Brain microvascular endothelial cell (primary cell): ENCODE data around the gene PNPLA6.
A peak's percentile ranks its signal among the peaks of the same experiment; 100 is the strongest.

Experiments
- DNase-seq: peaks from one replicate; pipeline ENCODE4 v3.0.0-alpha.2; 2020
- H3K27ac ChIP-seq: fragments of 250-450 bp; sonication (Bioruptor Pico); 2 replicates; pipeline ENCODE4 v1.5.1; 2020; ENCODE audit warnings: mild to moderate bottlenecking, moderate library complexity
- H3K27me3 ChIP-seq: fragments of 250-450 bp; sonication (Bioruptor Pico); replicated peaks from 2 replicates; pipeline ENCODE4 v1.5.1; 2020; ENCODE audit warnings: mild to moderate bottlenecking
- H3K36me3 ChIP-seq: fragments of 250-450 bp; sonication (Bioruptor Pico); replicated peaks from 2 replicates; pipeline ENCODE4 v1.5.1; 2020; ENCODE audit warnings: mild to moderate bottlenecking
- H3K4me3 ChIP-seq: 2 replicates; pipeline ENCODE4 v1.5.1; 2011; ENCODE audit warnings: low read depth, mild to moderate bottlenecking, control low read depth, low read length, moderate library complexity
- in situ Hi-C: cut with HindIII; loops from 2 replicates; pipeline ENCODE4 v1.10.0; 2017; ENCODE audit warnings: low sequenced_read_pairs, low pct_ligation_motif_present
- TF ChIP-seq, protein P1 (sequence below): IDR thresholded peaks from 2 replicates; pipeline ENCODE4 v1.5.1; 2011; ENCODE audit warnings: low read depth, mild to moderate bottlenecking, moderate library complexity, low read length, control low read depth, inconsistent platforms; ENCODE audit errors: missing control alignments

The PNPLA6 gene

DNA sequence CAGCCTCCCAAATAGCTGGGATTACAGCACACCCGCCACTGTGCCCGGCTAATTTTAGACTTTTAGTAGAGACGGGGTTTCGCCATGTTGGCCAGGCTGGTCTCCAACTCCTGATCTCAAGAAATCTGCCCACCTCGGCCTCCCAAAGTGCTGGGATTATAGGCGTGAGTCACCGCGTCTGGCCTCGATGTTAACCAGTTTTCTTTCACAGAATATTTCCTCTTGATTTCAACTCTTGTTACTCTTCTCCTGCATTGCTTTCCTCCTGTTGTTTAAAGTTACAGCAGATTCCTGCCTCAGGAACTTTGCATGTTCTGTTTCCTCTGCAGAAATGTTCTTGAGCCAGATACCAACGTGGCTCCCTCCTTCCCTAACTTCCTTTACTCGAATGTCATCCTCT lies 43.0 kb upstream of the PNPLA6 start:
- TF ChIP-seq, protein P1, sequence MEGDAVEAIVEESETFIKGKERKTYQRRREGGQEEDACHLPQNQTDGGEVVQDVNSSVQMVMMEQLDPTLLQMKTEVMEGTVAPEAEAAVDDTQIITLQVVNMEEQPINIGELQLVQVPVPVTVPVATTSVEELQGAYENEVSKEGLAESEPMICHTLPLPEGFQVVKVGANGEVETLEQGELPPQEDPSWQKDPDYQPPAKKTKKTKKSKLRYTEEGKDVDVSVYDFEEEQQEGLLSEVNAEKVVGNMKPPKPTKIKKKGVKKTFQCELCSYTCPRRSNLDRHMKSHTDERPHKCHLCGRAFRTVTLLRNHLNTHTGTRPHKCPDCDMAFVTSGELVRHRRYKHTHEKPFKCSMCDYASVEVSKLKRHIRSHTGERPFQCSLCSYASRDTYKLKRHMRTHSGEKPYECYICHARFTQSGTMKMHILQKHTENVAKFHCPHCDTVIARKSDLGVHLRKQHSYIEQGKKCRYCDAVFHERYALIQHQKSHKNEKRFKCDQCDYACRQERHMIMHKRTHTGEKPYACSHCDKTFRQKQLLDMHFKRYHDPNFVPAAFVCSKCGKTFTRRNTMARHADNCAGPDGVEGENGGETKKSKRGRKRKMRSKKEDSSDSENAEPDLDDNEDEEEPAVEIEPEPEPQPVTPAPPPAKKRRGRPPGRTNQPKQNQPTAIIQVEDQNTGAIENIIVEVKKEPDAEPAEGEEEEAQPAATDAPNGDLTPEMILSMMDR = no peak
- no peak for DNase-seq
- H3K27ac ChIP-seq = no peak overlapping the region
- in situ Hi-C loops = no loop called here
- H3K36me3 ChIP-seq = no peaks in the 10 kb centered on the region
- H3K27me3 ChIP-seq = no peaks in the 10 kb centered on the region
- H3K4me3 ChIP-seq = no peak overlapping the region

DNA sequence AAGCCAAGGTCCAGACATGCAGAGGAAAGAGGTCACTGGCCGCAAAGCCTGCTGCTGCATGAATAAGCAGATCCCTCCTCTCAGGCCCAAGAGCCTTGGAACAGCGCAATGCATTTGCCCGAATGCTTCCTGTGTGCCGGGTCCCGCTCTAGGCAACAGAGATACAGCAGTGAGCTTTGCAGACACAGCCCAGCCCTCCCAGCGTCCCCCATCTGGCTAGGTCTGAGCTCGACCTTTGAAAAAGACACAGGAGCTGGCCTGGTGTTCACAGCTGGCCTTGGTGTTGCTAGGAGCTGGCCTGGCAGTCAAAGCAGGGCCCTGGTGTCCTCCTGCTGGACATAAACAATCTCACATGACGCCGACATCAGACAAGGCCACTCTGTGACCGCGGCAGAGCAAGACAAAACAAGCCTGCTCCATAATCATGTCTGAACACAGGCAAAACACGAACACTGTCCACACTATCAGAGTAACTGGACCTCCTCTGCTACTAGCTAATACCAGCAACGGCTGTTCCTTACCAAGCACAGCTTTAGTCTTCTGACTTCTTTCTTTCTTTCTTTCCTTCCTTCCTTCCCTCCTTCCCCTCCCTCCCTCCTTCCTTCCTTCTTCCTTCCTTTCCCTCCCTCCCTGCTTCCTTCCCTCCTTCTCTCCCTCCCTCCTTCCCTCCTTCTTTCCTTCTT lies 41.0 kb upstream of the PNPLA6 start:
- Histone ChIP-seq H3K27me3 (no peaks in the 10 kb centered on the region), H3K27ac (no peak overlapping the region), H3K36me3 (no peaks in the 10 kb centered on the region), H3K4me3 (no peak overlapping the region)
- TF ChIP-seq, protein P1 = peak; percentile 41
- peak; percentile 43 for DNase-seq
- in situ Hi-C loops = no loop called here

DNA sequence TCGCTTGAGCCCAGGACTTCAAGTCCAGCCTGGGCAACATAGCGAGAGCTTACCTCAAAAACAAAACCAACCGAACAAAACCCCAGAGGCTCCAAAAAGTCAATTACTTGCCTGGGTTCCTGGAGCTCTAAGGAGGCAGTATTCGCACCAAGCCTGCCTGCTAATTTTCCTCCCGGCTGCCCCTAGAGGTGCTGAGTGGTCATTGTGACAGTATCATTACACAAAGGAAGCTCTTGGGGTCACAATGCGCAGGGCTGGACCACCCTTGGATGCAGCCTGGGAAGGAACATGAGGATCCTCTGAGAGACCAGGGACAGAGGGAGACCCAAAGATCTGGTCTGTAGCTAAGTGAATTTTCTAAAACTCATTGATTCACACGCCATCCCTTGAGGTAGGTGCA lies 38.2 kb upstream of the PNPLA6 start:
- in situ Hi-C loops = no loop called here
- Histone ChIP-seq H3K4me3 (no peak overlapping the region), H3K27me3 (no peaks in the 10 kb centered on the region), H3K36me3 (no peaks in the 10 kb centered on the region), H3K27ac (no peak overlapping the region)
- DNase-seq = no peak
- TF ChIP-seq, protein P1 = peak; percentile 68

GRCh38 chr19:7500811-7501450 lies 34.6 kb upstream of the PNPLA6 start:
- peak; percentile 39 for DNase-seq
- no peak overlapping the region for H3K27ac ChIP-seq

GRCh38 chr19:7502552-7502951 lies 33.0 kb upstream of the PNPLA6 start:
- TF ChIP-seq, protein P1 = no peak
- no peak overlapping the region for H3K4me3 ChIP-seq
- H3K36me3 ChIP-seq = no peaks in the 10 kb centered on the region
- no peak for DNase-seq
- H3K27me3 ChIP-seq = no peaks in the 10 kb centered on the region
- H3K27ac ChIP-seq = no peak overlapping the region
- in situ Hi-C loops = no loop called here

More at GRCh38 chr19:7500811-7501450, 34.6 kb upstream of the PNPLA6 start:
- in situ Hi-C loops = no loop called here
- no peaks in the 10 kb centered on the region for H3K36me3 ChIP-seq
- H3K27me3 ChIP-seq = no peaks in the 10 kb centered on the region
- TF ChIP-seq, protein P1 = no peak
- peak overlapping the region; percentile 46 for H3K4me3 ChIP-seq
